Kidney capillary endothelial cell (primary cell): ENCODE measurements around the gene NR4A2.

ENCODE experiments used
- DNase-seq: peaks from one replicate; pipeline ENCODE4 v3.0.0-alpha.2; 2018; ENCODE audit warnings: low spot score

The NR4A2 gene

DNA sequence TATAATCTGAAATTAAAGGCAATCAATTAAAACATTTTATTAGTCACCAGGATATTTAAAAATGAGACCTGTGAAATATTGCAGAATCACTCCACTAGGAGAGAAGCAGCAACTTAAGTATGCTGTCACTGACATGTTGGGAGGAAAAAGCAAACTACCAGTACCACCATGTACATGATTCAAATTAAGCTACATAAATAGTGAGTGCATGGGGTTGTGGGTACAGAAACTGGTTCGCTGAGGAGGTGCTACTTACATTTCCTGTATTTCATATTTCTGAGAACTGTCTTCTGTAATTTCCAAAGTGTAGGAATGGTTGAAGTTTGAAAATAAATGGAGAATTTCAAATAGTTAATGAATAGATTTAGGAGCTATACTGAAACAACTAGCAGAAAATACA, 7.9 kb upstream of the NR4A2 start:
- no peak for DNase-seq

DNA sequence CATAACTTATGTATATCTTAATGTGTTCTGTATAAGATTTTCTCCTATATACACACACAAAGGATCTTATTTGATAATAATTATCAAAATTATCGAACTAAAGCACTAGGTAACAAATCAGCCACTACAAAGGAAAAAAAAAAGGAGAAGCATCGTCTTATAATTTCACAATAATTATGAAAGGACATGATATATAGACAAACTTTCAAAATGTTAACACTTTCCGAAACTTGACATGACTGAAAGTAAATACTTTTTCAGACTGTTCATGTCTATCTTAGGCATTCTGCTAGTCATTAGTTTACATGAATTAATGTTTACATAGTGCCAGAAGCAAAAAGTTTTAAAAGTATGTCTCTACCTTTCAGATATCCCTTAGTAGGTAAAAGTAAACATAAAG, 7.3 kb upstream of the NR4A2 start:
- DNase-seq, result no peak

DNA sequence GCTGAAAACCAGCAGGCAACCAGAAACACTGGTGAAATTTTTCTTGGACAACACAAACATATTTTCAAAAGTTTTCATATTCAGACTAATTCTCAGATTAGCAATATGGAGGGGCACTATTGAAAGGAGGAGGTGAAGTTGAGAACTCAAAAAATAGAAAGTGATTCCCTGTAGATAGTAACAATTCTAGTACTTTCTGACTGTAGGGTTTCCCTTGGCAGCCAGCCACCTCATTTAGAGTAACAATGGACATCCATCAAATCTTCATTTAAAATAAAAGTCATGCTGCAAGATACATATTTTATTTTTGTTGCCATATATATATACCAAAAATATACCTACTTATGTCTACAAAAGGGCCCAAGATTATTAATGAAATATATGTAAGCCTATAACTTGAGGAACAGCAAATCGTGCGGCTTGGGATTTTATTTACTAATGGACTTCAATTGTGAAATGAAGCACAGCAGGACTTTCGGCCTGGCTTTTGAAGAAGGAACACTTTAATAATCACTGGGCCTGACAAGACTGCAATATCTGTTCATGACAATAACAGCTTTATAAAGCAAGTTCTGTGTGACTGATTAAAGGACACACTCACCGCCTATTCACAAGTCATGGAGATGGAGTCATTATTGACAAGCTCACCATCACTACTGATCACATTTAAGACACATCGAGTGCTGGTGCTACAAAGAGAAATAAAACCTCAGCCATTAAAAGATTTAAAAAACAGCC, 6.8 kb upstream of the NR4A2 start:
- DNase-seq, result no peak

DNA sequence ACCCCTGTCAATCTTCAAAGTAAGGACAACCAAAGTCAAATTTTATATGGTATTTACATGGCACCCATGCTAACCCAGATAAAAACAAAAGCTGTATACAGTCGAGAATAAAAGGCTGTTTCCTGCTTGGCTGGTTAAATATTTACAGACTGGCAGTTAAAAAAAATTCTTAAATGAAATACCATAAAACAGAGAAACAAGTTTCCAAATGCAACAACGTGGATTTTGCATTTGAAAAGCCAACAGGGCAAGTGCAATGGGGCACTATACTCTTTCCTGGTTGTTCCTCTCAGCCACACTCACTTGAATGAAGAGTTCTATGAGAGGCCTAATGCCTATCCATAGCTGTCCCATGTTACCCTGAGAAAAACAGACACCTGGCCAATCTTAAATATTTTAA, 6.1 kb upstream of the NR4A2 start:
- DNase-seq, result no peak

DNA sequence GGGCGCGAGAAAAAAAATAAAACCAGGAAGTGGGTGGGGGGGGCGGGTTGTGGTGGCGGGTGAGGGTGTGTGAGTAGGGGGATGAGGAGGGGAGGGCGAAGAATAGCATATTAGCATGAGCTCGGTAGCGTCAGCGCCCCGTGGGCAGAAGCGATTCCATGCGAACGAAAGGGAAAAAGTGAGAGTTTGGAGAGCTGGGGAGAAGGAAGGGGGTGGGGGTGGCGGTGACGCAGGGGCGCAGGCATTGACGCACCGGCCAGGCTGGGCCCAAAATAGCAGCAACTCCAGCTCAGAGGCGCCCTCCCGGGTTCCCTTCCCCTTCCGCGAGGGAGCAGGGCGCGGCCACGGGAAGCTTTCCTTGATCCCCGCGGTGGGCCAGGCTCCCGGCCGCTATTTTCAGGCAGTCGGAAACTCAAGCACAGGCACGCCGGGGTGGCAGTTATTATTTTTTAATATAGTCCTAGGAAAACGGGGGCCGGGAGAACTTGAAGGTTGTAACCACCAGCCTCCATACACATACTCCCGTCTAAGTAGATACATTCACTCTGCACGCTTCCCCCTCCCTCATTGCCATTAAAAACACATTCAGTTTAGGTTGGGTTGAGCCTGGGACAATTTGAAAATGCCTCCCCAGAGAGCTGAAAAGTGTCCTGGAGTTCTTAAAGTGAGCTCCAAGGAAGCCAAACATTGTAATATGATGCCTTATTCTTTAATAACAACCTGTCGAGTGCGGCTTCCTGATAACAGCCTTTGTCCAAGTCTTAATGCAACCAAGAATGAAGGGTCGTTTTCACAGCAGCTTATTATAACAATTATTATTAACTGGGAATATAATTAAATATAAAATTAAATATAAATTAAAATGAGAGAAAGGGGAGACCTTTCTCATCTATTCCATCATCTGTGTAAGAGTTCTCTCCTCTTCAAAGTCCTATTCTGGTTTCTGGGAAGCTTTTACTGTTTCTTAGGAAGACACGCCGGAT, 2.3 kb upstream of the NR4A2 start:
- DNase-seq, result peak; percentile 80

DNA sequence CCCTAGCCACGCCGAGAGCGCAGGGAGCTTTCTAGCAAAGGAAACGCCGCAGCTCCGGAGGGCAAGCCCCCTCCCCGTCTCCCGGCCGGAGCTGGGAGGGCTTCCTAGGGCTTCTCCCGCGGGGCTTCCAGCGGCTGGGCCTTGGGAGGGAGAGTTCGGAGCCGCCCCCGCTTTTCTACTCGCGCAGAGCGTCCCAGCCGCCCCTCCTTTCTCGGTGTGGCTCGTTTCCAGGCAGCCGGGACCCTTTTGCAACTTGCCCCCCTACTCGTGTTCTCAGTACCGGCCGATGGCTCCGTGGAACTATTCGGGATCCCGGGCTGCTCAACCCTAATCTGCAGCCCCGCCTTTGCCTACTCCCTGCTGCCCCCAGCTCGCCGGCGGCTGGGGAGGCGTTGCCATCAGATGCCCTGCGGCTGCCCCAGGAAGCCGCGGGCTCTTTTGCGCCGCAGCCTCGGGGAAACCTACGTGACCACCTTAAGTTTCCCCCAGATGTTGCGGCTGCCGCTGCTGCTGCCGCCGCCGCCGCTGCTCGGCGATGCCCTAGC, 1.5 kb upstream of the NR4A2 start:
- DNase-seq, result peak; percentile 37

DNA sequence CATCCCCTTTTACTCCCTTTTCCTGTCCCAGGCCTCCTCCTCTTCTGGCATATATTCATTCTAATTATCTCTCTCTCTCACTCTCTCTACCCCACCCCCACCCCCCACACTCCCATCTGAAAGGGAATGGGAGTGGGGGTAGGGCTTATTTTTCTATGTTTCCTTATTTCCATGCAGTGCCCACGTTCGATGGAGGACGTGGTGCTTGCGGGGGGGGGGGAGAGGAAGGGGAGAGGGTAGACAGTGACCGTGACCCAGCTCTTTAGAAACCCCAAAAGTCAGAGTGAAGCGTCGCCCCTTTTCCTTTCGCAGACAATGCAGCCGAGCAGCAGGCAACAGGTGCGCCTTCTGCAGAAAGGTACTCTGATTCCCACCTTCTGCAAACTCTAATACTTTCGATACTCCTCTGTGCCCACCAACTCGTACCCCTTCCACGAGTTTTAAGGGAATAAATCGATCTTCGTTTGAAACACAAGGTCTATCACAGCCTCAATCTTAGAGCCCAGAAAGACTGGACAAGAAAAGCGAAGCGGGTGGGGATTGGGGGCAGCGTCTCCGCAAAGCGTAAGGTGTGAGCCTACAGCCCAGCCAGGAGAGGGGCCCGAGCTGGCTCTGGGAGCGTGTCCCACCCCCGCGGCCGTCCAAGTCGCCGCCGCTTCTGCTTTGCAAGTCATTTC, 891 bp upstream of the NR4A2 start:
- DNase-seq, result no peak

DNA sequence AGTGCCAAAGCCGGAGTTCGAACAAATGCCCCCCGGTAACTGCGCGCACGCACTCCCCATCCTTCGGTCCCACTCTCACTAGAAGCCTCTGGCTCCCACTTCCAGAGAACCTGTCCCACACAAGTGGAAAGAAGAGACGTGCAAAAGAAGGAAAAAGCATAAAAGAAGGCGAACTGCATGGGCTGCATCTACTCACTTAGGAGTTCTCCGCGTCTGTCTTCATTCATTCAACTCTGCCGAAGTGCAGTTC, 312 bp downstream of the NR4A2 start:
- DNase-seq, result no peak

DNA sequence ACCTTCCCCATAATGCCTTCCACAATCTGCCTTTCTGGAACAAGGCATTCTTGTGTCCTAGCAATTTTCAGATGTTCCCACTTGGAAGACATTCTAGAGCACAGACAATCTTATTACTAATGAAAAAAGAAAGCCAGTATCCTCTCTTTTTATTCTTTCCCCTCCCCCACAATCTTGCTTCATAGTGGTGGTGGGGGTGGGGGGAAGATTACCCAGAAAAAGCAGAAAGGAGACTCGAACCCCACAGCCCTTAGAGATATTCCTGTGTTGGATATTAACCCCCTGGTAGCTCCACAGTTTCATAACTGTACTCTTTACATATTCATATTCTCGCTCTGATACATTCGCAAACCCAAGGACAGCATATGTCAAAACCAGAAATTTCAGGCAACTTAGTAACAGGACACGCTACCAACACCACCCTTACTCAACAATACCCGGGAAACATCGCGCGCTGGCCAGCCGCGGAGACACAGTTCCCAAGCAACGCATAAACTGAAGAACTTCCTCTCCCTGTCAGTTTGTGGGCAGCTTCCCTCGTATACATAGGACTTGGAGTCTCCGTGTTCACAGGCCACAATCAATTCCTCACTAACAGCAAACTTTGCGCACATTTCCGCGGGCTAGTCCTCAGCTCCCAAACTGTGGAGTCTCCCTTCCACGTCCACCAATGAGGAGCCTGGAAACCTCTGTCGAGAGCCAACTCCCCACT, 793 bp downstream of the NR4A2 start:
- peak; percentile 51 for DNase-seq

DNA sequence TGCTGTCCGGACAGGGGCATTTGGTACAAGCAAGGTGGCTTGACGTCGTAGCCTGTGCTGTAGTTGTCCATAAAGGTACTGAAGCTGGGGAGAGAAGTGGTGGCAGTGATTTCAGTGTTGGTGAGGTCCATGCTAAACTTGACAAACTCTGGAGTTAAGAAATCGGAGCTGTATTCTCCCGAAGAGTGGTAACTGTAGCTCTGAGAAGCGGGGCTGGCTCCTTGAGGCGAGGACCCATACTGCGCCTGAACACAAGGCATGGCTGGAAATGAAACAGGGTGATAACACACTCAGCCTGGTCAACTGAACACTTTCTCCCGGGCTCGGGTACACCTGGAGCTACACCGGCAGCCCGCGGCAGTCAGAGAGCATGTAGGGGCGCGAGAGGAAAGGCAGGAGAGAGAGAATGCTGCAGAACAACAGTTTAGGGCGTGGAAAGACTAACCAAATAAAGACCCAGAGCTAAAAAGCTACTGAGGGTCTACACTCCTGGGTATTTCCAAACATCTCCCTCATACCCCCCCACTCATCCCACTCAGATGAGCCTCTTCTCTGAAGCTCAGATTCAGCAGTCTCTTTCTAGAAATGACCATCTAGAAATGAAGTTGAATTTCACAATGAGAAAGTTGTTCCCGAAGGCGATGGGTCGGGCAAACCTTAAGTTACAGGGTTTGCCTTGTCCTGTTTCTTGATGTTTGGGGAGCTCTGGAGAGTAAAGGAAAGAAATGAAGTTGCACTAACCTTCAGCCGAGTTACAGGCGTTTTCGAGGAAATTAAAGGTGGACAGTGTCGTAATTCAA, 2.4 kb downstream of the NR4A2 start:
- DNase-seq, result no peak

DNA sequence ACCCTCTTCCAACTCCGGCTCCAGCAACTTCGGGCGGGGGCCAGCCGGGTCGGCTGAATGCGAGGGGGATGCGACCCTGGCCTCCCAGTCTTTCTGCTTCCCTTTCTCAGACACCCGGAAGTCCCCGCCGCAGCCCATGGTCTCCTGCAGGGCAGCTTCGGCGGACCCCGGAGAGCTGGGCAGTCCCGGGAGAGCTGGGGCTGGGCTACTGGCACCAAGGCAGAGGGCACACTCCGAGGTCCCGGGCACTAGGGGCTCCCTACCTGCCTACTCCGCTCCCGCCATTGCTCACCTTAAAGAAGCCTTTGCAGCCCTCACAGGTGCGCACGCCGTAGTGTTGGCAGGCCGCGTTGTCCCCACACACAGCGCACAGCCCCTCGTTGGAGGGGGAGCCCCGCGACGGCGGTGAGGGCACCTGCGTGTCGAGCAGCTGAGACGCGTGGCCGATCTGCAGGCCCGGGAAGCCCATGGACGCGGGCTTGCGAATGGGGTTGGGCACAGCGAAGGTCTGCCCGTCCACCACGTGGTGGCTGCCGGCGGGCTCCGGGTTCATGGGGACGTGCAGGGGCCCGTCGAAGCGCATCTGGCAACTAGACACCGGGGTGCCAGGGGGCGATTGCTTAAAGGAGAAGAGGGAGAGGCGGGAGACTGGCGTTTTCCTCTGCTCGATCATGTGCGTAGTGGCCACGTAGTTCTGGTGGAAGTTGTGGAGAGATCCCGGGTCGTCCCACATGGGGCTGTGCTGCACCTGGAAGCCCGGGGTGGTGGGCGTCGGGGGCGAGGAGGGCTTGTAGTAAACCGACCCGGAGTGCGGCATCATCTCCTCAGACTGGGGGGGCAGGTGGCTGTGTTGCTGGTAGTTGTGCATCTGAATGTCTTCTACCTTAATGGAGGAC, 3.2 kb downstream of the NR4A2 start:
- no peak for DNase-seq

DNA sequence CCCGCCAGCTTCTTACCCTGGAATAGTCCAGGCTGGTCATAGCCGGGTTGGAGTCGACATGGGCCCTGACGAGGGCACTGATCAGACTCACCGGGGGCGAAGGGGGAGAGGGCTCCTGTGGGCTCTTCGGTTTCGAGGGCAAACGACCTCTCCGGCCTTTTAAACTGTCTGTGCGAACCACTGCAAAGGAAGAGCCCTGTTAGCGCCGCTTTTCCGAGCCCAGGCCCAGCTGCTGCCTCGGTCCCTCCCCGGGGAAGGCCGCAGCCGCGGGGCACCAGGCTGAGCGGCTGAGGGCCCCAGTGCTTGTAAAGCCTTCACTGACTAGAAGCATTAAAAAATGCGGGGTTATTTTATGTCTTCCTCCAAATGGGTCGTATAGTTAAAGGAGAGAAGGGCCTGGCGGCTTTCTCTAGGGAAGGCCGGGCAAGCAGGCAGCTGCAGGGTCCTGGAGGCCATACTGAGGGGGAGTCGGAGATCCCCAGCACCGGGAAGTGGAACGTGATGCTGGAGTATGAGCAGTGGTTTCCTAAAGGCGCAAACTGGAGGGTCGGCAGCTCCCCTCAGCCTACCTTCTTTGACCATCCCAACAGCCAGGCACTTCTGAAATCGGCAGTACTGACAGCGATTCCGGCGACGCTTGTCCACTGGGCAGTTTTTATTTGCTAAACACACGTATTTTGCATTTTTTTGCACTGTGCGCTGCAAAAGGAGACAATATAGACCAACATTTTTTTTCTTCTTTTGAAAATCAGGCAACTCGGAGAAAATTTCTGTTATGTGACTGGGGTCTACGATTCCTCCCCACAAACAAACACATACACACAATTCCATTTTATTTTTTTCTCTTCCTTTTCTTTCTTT, 4.5 kb downstream of the NR4A2 start:
- DNase-seq, result no peak

DNA sequence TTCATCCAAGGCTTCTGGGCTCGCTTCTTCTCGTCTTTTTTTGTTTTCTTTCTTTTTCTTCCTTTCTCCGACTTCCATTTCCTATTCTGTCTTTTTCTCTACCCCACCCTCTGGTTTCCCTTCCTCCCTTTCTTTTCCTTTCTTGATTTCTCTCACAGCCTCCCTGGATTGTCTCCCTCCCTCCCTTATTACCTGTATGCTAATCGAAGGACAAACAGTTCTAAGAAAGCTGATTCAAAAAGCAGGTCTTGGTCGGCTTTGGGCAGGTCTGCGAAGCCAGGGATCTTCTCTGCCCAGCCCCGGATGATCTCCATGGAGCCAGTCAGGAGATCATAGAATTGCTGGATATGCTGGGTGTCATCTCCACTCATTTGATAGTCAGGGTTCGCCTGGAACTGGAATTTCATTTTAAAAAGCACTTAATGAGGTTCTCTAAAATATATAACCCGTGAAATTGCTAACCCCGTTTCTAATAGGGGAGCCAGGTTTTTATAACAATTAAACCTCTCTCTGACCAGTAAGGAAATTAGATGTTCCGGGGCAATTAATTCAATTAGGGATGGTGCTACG, 5.9 kb downstream of the NR4A2 start:
- DNase-seq, result no peak

DNA sequence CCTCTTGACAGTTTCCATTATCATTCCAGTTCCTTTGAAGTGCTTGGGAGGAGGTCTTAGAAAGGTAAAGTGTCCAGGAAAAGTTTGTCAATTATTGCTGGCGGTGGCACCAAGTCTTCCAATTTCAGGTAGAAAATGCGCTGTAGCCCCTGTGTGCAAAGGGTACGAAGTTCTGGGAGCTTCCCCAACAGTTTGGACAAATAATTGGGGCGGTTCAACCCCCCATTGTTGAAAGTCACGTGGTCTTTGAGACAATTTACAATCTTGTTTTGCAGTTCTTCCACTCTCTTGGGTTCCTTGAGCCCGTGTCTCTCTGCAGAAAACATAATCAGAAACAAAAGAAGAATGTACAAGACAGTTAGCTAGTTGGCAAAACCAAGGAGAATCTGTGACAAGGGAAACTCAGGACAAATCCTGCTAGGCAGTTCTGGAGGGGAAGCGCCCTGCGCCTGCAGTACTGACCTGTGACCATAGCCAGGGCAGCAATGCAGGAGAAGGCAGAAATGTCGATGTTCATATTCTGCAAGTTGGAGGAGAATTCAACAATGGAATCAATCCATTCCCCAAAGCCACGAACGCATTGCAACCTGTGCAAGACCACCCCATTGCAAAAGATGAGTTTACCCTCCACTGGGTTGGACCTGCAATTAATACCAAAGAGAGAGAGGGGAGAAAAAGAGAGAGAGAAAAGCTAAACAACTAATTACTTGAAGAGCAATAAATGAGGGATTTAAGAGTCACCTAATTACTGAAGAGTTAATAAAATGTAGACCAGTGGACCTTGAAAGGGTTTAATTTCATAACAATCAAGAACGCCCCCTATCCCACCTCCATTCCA, 6.6 kb downstream of the NR4A2 start:
- DNase-seq, result no peak

DNA sequence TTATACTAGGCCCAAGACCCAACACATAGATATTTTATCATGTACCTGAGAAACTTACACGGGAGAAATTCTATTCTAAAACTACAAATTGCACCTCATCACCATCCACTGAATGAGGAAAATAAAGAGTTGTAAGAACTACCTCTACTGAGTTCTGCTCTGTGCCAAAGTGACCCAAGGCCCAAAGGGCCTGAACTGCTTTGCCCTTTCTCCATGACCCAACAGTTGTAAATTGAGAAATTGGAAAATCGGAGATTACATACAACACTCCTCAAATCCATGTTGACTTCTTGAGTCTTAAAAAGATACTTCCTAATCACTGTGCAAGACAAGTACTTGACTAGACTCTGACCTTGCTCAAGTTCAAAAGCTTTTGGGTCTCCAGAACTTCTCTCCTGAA, 8.8 kb downstream of the NR4A2 start:
- no peak for DNase-seq

DNA sequence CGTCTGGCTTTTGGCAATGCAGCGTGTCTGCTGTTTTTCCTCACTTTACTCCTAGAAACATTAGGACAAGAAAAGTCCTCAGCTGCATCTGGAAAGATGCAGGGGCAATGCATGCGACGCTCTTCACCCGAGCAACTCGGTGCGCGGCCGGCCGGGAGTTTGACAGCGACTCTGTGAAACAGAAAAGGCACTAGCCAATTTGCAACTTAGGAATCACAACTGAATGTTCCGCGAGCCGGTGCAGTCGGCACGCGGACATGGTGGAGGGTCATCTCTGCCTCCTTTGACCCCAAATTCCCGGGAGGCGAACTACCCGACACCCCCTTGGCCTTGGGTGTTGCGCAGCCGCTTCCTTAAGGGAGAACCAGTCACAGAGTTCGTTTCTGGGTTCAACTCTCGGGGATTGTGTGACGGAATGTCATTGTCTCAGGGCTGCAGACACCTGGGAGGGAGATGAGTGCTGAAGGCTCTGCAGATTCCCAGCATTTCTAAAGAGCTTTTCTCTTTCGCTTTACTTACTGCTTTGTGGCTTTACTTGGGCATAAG, 9.8 kb downstream of the NR4A2 start:
- no peak for DNase-seq

DNA sequence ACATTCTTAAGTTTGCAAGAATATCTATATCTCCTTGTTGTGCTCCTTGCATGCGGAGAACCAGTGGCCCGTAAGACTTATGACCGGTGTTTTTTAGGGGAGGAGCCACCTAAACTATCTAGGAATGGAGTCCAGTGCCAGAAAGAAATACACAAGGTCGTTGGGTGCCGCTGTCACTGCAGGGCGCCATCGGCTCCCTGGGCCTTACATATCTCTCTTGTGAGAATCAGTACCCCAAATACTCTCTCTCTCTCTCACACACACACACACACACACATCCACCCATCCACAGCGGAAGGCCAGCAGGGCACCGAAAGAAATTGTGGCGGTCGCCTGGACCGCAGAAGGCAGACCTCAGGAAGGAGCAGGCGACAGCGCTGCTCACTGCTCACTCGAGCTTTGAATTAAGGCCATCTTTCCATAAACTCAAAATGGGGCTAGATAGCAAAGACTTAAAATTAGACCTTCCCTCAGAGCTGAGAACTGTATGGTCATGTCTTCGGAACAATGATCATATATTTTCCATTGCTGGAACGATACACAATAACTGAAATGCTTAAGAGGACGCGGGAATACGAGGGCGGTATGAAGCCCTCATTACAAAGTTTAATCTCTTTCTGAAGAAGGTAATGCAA, 10.4 kb downstream of the NR4A2 start:
- DNase-seq, result no peak
